NCI-H526 (cell line): ENCODE data around the gene IFT57.
"Not testable (repeated sequence)": the region's sequence is repeated elsewhere in the genome, so short reads cannot be mapped to it uniquely, and the experiment has no call there.

ENCODE experiments used
- DNase-seq, 2 experiments: peaks; one replicate each; lab custom pipeline; 2025; lab: John Stamatoyannopoulos, UW

Gene IFT57, protein sequence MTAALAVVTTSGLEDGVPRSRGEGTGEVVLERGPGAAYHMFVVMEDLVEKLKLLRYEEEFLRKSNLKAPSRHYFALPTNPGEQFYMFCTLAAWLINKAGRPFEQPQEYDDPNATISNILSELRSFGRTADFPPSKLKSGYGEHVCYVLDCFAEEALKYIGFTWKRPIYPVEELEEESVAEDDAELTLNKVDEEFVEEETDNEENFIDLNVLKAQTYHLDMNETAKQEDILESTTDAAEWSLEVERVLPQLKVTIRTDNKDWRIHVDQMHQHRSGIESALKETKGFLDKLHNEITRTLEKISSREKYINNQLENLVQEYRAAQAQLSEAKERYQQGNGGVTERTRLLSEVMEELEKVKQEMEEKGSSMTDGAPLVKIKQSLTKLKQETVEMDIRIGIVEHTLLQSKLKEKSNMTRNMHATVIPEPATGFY

DNA sequence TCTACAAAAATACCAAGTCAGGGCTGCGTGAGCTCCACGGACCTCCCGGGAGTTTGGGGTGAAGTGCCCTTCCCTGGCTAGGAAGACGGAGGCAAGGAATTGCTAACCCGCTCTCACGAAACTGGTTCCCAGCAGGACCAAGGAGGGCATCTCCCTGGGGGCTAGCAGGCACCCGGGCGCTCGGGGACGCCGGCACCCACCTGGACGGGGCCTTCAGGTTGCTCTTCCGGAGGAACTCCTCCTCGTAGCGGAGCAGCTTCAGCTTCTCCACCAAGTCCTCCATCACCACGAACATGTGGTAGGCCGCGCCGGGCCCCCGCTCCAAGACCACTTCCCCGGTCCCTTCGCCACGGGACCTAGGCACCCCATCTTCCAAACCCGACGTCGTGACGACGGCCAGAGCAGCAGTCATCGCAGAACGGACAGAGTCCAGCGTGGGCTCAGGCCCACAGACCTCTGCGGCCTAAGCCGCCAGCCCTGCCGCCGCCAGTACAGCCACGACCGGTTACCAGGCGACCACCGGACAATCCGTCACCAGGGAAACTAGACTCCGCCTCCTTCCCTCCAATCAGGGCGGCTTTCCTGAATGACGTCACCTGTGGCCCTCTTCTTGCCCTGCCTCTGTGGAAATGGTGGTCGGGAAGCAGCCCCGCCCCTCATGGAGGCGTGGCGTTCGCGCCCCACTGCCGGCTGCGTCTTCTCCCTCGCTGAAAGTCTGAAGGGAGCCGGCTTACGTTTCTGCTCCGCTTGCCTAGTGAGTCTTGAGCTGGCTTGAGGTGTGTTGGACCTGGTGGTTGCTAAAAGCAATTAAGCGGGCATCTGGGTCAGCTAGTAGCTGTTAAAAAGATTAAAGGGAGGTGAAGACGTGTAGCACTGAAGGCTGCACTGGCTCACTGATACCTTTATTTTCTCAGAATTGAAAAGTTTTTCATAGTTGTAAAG, at the start of gene IFT57:
Gene IFT57 (minus strand): TSS at position 514 of the 942 bp plus-strand sequence. CDS start 102 bp downstream, at position 412.
- DNase-seq = peak; percentile 82 to 93

DNA sequence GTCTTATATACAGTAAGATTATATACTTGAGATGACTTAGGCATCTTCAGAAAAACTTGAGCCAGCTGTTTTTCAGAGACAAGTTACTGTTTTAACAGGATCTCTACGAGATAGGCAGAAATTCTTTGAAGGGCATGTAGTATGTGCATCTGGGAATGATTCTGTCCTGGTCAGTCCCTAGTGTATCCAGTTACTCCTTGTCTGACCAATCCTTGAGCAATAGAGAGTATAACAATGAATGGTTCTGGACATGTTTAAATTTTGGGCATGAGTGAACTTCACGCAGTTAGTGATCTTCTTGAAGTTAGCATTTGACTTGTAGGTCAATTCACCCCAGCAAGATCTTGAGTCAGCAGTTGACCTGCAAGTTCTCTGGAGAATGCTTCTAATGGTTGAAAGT, 49.4 kb upstream of the IFT57 start:
- no peak for DNase-seq

DNA sequence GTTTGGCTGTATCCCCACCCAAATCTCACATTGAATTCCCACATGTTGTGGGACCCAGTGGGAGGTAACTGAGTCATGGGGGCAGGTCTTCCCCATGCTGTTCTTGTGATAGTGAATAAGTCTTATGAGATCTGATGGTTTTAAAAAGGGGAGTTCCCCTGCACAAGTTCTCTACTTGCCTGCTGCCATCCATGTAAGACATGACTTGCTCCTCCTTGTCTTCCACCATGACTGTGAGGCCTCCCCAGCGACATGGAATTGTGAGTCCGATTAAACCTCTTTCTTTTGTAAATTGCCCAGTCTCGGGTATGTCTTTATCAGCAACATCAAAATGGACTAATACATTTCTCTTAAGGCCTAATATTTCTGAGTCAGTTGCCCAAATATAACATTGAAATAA, 46.0 kb upstream of the IFT57 start:
- not testable (repeated sequence) for DNase-seq

DNA sequence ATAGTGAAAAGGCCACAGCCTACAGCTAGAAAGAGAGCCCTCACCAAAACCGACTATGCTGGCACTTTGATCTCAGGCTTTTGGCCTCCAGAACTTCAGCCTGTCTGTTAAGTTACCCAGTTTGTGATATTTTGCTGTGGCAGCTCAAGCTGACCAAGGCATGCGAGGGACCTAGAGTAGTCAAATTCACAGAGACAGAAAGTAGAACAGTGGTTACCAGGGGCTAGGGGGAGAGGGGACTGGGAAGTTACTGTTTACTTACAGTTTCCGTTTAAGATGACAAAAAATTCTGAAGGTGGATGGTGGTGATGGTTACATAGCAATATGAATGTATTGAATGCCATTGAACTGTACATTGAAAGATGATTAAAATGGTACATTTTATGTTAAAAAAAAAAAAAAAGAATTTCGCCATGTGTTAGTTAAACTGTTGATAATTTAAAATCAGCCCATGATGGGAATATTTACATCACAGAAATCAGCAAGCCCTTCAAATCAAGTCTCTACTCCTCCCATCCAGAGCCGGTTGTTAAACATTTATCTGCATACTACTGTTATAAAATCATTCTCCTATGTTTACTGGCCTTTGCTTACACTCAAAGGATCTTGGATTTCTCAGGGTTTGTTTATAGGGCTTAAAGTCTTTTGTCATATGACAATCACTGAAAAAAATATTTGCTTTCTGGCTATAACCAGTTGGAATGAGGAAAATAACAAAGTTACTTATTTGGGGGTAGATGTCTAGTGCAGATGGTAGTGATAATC, 42.5 kb upstream of the IFT57 start:
- not testable (repeated sequence) for DNase-seq

DNA sequence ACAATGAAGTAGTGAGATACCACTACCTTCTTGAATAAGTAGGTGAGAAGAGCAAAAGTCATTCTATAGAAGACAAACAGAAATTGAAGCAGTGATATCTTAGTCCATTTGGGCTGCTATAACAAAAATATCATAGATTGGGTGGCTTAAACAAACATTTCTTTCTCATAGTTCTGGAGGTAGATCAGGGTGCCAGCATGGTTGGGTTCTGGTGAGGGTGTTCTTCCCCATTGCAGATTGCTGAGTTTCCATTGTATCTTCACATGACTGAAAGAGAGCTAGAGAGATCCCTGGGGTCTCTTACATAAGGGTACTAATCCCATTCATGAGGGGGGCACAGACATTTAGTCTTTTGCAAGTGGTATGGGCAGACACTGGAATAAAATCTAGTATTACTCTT, 32.9 kb upstream of the IFT57 start:
- no peak for DNase-seq

DNA sequence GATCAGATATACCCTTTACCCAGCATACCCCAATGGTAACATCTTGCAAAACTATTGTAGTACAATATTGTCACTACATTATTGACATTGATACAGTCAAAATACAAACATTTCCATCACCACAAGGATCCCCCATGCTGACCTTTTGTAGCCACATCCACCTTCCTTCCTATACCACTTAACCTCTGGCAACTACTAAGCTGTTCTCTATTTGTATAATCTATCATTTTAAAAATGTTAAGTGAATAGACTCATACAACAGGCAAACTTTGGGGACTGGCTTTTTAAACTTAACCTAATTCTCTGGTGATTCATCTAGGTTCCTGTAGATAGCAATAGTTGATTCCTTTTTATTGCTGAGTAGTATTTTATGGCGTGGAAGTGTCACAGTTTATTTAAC, 29.6 kb upstream of the IFT57 start:
- no peak for DNase-seq

DNA sequence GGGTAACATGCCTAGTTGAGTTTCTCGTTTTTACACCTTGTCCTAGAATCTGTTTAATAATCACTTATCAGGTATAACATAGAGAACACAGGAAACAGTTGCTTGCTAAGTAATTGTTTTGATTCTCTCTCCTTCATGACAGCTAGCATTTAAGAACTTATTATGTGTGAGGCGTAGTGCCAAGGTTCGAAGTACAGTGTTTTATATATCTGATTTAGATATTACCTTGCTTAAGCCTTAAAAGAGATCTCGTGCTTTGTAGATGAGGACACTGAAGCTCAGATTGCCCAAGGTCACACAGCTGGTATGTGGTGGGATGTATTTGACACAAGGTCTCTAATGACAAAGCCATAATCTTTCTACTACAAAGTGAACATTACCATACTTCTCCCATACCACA, 29.0 kb upstream of the IFT57 start:
- DNase-seq = no peak

DNA sequence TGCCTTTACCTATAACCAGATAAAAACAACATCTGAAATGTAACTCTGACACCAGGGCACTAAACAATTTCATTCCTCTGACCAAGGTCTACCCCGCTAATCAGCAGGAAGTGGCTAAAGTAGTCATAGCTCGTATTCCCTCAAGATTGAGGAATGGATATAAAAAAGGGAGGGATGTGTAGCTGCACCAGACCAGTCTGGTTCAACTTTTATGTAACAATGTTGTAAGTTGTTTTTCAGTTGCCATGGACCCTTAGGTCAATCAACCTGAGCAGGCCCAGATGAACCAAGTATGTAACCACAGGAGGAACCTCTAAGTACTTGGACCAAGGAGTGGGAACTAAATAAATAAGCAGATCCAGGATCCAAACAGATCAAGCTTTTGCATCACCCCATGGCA, 28.4 kb upstream of the IFT57 start:
- DNase-seq = no peak

DNA sequence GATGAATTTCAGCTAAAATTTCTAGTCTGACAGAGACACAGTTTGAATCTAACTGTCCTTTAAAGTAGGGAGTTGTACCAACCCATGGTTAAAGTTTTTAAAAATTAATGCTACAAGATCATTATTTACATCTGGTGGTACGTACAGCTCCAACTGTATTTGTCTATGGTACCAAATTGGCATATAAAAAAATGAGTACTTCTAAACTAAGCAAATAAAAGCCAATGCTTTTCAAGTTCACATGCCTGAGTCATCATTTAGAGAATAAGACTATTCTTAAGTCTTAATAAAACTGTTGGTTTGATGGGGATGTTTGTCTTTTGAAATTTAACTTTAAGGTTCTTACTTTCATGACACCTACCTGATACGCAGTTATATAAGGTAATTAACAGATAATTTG, 21.0 kb upstream of the IFT57 start:
- DNase-seq = no peak

DNA sequence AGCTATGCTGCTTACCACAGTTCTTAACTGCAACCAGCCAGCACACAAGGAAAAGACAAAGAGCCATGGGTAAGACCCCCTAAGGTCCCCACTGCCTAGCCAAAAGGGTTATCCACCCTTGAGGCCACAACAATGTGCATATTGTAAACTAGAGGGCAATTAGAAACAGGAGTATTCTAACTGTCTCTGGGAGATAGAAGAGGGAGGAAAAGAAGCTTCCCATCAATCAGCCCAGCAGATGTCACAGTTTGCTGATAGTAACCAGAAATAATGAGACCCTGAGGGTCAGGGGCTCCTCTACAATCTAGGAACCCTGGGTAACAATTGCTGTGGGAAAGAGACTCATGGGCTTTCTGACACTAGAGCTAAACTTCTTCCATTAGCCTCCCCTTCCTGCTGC, 20.6 kb upstream of the IFT57 start:
- no peak for DNase-seq

DNA sequence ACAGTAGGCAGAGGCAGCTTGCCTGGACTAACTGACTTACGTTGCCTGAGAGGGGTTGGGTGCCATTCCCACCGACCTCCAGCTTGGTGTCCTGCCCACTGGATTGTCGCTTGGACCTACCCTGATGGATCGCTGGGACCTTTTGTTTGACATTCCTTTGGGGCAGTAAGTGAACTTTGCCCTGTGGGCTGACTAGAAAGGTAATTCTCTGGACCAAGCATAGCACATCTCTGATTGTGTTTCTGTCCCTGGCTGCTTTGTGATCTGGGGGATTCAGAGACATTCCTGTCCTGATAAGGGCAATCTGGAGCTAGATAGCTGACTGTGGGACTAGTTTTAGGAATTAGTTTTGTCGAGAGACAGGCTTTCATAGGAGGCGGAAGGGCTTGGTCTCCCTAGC, 19.5 kb upstream of the IFT57 start:
- DNase-seq = no peak

DNA sequence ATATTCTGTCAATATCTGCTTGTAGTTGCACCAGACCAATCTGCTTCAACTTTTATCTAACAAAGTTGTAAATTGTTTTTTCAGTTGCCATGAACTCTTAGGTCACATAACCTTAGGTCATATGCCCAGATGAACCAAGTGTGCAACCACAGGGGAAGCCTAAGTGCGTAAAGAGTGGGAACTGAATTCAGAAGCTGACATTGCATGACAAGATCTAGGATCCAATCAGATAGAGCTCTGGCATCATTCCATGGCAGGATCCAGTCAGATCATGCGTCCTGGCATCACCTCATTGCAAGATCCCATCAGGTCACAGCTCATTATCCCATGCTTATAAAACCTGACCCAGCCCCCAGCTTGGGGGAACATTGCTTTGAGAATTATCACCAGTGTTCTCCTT, 18.9 kb upstream of the IFT57 start:
- no peak for DNase-seq

DNA sequence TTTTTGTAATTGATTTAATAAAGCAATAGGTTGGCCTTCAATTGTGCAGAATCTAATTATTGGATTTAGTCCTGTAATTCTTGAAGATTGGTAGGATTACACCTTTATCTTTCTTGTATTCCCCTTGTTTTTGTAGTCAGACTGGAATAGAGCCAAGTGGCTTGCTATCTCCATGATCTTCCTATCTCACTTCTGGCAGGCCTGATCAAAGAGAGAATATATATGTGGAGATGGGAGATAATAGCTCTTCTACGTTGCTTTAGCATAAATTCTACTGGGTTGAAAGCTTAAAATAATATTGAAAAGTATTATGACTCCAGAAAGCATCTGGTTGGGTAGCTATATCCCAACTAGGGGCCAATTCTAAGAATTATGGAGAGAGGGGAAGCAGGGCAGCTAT, 16.9 kb upstream of the IFT57 start:
- DNase-seq = no peak

DNA sequence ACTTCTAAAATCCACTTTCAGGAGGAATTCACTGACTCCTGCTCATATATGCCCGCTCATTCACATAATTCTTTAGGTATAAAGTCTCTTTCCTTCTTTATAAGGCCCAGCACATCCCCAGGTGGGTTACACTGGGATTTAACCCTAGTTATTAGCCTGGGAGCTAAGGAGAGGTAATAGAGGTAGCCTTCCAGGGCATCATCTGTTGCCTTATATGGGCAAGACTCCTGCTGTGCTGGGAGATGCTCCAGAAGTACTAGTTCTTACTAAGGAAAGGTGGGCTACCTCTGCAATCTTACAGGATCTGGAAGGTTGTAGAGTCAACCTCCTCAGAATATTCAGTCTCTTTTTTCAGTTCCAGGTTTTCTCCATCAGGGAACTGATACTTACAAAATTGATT, 13.1 kb upstream of the IFT57 start:
- no peak for DNase-seq

DNA sequence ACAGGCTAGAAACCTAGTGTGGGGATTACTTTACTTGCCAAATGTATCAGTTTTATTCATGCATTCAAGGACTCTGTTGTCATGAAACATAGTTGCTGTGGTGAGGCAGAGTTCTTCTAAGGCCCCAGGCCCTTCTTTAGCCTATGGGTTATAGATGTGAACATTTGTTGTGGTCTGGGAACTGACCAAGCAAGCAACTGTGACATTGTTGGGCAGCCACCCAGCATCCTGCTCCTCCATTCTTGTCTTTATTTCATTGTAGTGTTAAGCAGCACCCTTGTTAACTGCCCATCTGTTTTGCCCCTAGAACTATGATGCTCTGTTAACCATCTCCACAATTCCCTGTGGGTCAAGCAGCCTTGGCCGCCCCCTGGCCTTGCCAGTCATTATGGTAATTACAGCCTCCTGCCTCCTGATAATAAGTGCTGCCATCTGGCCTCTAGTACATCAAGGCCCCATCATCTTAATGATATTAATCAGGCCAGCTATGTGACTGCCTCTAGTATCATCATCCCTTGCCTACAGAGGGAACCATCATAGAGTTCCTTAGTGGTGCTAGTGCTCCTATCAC, 12.2 kb upstream of the IFT57 start:
- DNase-seq = no peak

DNA sequence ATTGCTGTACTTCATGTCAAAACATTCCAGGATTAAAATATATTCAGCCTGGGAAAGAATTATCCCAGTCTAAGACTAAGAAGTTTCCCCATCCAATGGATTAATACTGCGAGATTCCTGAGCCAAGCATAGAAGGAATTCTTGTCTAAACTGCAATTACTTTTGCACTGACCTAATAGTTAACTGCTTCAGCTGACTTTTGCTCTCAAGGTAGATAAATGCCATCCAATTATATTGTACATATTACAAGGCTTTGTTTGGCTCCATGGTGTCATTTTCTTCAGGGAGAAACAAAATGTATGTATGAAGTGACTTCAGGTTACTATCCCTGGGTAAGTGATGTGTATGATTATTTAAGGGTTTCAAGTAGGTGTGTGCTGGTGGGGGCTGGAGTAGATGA, 6.1 kb upstream of the IFT57 start:
- no peak for DNase-seq

DNA sequence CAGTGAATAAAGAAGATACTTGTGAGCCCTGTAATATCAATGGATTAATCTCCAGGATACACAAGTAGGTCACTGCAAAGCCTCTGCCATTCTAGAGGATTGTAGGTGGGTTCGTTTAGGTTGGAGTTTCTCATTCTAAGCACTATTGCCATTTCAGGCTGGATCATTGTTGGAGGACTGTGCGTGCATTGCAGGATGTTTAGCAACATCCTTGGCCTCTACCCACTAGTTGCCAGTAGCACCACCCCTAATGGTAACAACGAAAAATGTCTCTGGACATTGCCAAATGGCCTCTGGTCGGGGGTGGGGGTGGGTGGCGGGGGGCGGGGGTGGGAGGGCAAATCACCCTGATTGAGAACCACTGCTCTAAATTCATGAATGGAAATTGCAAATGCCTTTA, 4.9 kb upstream of the IFT57 start:
- DNase-seq = no peak

DNA sequence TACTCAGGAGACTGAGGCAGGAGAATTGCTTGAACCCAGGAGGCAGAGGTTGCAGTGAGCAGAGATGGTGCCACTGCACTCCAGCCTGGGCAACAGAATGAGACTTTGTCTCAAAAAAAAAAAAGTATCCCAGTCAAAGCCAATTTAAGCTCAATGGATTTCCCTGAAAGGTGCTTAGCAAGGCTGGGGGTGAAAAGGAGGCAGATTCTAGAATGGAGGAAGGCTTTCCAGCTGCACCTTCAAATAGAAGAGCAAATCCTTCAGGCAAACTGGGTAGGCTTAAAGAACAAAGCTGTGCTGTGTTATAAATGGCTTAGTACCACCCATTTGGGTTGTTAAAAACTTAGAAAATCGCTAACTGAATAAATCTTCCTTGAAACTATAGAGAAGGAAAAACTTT, 3.0 kb upstream of the IFT57 start:
- no peak for DNase-seq

DNA sequence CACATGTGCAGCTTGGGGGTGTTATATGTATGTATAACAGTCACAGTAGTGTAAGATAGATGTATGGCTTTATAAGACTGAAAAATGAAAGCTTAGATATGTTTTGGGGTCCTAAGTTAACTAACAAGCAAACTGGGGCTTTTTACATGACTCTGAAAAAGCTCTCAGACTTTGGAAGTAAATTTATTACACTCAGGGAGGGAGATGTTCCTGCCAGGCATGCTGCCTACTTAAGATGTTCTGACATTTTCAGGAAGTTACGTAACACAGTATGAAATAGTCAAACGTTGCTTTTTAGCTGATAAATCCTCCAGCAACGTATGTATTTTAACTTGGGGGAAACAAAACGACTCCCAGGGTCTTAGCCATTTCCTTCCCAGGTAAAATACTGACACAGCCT, 1.7 kb upstream of the IFT57 start:
- no peak for DNase-seq

DNA sequence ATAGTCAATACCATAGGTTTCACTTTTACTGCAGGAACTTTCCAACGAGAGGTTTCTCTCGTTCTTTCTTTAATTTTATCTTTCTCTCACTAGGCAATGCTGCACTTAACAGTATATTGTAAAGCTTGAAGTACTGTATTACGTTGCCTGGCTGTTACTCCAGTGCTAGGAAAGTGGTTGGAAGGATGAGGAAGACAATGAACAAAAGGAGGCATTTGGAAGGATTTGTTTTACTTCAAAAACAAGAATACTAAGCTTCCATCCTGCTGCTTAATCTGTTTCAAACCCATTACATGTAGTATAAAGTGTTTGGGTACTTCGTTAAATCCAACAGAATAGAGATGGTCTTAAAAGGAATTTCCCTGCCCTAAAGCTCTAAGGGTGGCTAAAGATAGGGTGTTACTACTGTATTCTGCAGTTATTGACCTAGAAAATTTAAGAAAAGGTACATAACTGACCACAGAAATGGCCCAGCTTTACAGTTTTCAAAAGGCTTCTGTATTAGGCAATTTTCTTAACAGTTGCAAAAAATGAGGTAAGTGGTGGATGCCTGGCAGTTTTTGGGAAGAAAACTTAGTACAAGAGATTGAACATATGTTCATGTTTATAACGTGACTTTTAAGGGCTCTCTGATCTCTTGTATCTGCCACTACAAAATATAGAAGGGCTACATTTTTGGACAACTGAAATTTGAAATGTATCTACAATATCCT, 785 bp upstream of the IFT57 start:
- peak in 1 of 2 experiments; percentile 13 for DNase-seq

DNA sequence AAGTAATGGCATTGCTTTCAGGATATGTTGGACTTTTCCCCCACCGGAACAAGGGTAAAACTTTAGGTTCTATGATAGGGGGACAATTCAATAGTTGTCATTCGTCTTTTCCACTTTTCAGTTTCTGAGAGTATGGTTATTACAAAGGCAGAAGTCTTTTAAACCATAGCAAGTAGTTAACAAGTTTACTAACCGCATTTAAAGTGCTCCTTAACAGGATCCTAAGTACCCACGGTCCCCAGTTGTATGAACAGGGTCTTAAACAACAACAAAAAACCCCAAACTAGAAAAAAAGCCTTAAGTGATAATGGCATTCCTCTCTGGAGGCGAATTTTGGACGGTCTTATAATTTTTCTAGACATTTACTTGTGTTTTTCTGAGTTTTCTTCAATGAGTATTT, 831 bp downstream of the IFT57 start:
- no peak for DNase-seq
